Skin epidermis (tissue), 12 donors: Measurements from ENCODE around the gene RBPJL.

Experiments
- H3K27ac ChIP-seq, 21 experiments: fragments of 200-600 bp; sonication (generic) in 11 of 21; one replicate each; pipeline ENCODE4 v1.5.0; 2020; ENCODE audit warnings: mild to moderate bottlenecking in 3 of 21, inconsistent platforms in 2 of 21, moderate library complexity in 2 of 21
- H3K4me3 ChIP-seq, 7 experiments: fragments of 200-600 bp; sonication (generic) in 2 of 7; one replicate each; pipeline ENCODE4 v1.5.0; 2020; ENCODE audit warnings: inconsistent platforms in 2 of 7, mild to moderate bottlenecking in 2 of 7, moderate library complexity in 1 of 7

RBPJL gene, protein sequence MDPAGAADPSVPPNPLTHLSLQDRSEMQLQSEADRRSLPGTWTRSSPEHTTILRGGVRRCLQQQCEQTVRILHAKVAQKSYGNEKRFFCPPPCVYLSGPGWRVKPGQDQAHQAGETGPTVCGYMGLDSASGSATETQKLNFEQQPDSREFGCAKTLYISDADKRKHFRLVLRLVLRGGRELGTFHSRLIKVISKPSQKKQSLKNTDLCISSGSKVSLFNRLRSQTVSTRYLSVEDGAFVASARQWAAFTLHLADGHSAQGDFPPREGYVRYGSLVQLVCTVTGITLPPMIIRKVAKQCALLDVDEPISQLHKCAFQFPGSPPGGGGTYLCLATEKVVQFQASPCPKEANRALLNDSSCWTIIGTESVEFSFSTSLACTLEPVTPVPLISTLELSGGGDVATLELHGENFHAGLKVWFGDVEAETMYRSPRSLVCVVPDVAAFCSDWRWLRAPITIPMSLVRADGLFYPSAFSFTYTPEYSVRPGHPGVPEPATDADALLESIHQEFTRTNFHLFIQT

GRCh38 chr20:45306431-45306982 is at the start of gene RBPJL:
Gene RBPJL, plus strand, starts transcription at chr20:45306840. Its CDS starts 83 bp downstream, at chr20:45306923.
- Histone ChIP-seq H3K27ac (no peak within 1 kb of the TSS), H3K4me3 (no peak within 1 kb of the TSS)

DNA sequence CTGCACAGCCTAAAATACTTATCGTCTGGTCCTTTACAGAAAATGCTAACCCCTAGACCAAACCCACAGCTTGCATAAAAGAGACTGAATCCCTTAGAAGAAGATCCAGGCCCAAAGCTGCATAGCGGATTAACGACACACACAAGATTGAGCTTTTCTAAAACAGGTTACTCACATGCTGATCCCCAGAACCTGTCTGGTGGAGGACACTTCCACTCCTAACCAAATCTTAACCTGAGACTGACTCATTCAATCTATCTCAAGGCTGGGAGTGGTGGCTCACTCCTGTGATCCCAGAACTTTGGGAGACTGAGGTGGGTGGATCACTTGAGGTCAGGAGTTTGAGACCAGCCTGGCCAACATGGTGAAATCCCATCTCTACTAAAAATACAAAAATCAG is 49.5 kb upstream of the RBPJL start:
- H3K27ac ChIP-seq, result no peak overlapping the region
- H3K4me3 ChIP-seq, result no peak overlapping the region

DNA sequence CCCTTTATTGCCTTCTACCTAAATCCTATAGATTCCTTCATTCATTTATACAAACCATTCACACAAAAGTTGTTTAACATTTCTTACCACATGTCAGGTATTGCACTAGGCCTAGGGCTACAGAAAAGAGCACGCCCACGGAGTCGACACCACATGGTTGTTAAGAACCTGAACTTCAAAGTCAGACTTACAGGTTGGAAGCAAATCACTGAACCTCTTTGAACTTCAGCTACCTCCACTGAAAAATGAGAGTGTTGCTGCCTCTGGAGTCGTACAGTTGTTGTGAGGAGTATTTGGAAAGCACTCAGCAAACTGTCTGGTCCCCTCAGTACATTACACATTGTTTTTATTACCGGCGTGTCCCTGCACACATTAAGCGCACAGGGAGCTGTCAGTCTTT is 48.9 kb upstream of the RBPJL start:
- Histone ChIP-seq H3K27ac (no peak overlapping the region), H3K4me3 (no peak overlapping the region)

DNA sequence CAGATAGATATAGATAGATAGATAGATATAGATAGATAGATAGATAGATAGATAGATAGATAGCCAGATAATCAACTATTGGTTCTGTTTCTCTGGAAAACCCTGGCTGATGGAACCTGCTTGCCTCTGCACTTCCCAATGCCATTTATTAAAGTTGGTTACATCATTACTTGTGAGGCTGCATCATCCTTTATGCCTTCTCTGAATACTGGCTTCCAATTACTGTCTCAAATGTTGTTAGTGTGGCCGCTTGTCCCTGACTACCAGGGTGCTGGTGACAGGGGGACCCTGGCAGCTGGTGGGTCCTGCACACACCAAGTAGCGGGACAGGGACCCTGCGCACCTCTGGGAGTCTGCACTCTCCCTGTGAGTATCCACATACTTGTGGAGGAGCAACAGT is 48.4 kb upstream of the RBPJL start:
- H3K4me3 ChIP-seq, result no peak overlapping the region

GRCh38 chr20:45258664-45259063 is 48.0 kb upstream of the RBPJL start:
- H3K27ac ChIP-seq, result no peak overlapping the region
- no peak overlapping the region for H3K4me3 ChIP-seq

More for the DNA sequence above, 48.4 kb upstream of the RBPJL start:
- H3K27ac ChIP-seq, result no peak overlapping the region

GRCh38 chr20:45263556-45264266 is 42.9 kb upstream of the RBPJL start:
- Histone ChIP-seq H3K4me3 (no peak overlapping the region), H3K27ac (no peak overlapping the region)

DNA sequence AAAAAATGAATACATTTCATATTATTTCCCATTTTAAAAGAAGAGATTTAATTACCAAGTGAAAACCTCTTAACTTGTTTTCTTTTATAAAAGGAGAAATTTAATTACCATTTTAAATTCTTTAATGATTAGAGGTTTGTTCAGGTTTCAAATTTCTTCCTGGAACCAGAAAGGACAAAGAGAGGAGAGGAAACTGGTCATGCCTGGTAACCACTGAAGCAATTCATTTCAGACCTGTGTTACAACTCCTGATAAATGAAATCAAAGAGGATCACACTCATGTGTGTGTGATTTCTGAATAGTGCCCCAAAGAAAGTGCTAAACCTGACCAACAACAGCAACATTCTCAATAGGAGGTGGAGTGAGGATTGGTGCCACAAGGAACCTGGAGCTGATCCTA is 39.7 kb upstream of the RBPJL start:
- no peak overlapping the region for H3K4me3 ChIP-seq
- no peak overlapping the region for H3K27ac ChIP-seq

GRCh38 chr20:45268531-45268930 is 38.1 kb upstream of the RBPJL start:
- no peak overlapping the region for H3K4me3 ChIP-seq
- H3K27ac ChIP-seq, result no peak overlapping the region

- Histone ChIP-seq H3K4me3 (no peak overlapping the region), H3K27ac (no peak overlapping the region)
Observed at GRCh38 chr20:45269056-45269455, 37.6 kb upstream of the RBPJL start.

DNA sequence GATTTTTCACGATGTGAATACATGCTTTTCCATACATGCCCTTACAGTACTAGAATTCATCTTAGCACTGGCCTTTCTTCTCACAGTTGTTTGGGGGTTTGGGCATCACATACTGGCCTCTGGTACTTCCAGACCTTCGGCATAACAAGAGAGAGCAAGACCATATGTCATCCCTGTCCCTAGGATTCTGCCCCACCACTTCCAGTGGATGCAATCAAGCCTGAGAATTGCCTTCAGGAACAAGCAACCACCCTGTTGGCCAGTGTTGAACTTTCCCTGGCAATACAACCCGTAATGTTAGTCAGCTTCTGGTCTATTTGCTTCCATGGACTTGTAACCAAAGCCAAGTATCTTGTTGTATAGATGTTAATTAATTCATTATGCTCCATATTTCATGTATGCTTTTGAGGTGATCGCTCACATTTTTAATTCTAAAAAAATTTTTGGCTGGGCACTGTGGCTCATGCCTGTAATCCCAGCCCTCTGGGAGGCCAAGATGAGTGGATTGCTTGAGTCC is 36.8 kb upstream of the RBPJL start:
- Histone ChIP-seq H3K27ac (no peak overlapping the region), H3K4me3 (no peak overlapping the region)

DNA sequence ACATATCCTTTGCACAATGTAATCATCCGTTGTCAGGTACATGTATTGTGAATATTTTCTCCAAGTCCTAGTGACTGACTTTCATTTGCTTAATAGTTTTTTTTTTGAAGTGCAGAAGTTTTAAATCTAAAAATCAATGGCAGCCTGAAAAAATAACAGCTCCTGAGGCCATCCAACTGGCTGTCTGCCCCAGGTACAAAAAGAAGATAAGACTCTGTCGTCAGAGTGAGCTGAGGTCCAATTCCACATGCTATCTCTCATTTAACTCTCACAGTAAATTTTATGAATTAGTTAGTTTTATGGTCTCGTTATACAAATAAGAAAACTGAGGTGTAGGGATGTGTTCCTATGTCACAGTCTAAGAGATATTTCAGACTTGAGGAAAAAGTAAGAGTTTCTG is 31.3 kb upstream of the RBPJL start:
- H3K27ac ChIP-seq, result no peak overlapping the region
- H3K4me3 ChIP-seq, result no peak overlapping the region

GRCh38 chr20:45279992-45280391 is 26.6 kb upstream of the RBPJL start:
- H3K4me3 ChIP-seq, result no peak overlapping the region
- no peak overlapping the region for H3K27ac ChIP-seq

DNA sequence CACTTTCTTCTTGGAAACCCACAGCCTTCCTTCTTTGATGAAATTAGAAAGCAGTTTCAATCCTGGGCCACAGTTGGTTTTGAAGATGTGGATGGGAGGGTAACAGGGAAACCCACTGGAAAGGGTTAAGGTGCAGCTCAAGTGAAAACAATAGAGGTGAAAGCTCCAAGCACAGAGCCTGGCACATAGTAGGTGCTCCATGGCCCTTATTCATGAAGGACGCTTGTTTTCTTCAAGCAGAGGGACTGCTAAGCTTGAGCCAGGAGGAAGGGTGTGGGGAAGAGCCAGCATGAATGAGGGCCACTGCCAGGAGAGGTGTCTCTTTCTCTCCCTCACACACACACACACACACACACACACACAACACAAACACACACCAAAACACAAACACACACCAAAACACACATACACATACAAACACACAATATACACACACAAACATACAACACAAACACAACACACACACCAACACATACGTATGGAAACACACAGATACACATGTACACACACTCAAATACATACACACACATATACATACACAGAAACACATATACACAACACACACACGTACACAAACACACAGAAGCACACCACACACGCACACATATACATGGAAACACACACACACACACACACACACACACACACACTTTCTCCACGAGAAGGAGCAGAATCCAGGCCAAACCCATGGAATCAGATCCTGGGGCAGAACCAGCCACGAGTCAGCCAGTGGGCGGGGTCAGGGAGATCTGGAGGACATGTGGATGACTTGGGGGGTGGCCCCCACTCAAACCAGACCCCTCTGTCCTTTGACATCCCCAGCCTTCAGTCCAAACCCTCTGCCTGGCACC is 23.7 kb upstream of the RBPJL start:
- peak overlapping the region in 3 of 21 experiments; percentile 6 to 60 (median 47) for H3K27ac ChIP-seq

DNA sequence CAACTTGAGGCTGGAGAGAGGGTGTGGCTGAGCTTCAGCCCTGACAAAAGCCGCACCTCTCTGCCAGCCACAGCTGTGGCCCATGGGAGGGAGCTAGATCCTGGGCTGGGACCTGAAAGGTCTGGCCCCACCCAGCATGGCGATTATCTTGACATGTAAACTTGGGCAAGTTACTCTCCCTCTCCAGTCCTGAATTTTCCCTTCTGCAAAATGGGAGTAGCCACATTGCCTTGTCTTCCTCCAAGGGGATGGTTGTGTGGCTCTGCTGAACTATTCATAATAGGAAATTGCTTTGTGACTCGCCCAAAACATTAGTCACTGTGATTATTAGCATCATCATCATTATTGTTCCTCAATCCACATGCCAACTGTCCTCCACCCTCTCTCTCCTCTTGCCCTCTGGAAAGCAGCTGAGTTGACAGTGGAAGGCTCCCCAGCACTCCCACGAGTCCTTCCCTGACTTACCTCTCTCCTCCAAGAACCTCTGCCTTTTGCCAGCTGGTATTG is 23.0 kb upstream of the RBPJL start:
- no peak overlapping the region for H3K4me3 ChIP-seq
- H3K27ac ChIP-seq, result peak overlapping the region in 4 of 21 experiments; percentile 6 to 60 (median 36)

More for the DNA sequence above, 23.7 kb upstream of the RBPJL start:
- no peak overlapping the region for H3K4me3 ChIP-seq

- Histone ChIP-seq H3K4me3 (no peak overlapping the region), H3K27ac (no peak overlapping the region)
Observed at GRCh38 chr20:45288376-45288775, 18.3 kb upstream of the RBPJL start.

GRCh38 chr20:45288860-45289259 is 17.8 kb upstream of the RBPJL start:
- Histone ChIP-seq H3K4me3 (no peak overlapping the region), H3K27ac (no peak overlapping the region)

DNA sequence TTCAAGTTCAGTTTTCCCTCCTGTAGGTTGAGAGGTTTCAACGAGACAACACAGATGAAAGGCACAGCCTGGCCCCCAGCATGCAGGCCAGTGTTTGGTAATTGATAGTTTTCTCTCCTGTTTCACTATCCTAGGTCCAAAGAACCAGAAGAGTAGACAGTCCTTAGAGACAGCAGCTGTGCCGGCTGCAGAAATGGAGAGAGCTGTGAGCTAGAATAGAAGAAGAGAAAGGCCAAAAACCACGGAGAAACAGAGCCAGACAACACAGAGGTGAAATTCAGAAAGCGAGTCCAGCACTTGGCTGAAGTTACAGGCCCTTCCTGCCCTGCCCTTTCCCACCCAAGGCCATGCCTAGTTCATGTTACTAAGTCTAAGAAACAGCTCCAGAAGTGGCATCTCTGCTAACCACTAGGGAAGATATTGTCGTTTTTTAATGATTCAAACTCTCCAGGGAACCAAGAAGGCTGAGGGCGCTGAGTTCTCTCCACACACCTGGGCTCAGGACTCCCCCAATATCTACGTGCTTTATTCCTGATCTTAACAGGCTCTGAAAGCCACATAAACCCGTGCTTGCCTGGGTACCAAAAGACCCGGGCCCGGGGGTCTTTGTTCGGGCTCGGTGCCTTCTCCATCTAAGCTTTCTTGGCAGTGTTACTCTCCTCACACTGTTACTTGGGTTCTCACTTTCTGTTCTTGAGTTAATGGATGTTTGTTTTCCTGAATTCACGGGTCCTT is 16.5 kb upstream of the RBPJL start:
- no peak overlapping the region for H3K27ac ChIP-seq
- no peak overlapping the region for H3K4me3 ChIP-seq

- Histone ChIP-seq H3K4me3 (no peak overlapping the region), H3K27ac (no peak overlapping the region)
Observed at GRCh38 chr20:45290677-45291355, 15.8 kb upstream of the RBPJL start.
